ENCODE data around the gene GJA9. TPM values are rescaled to one million over a fixed set of nuclear protein-coding genes. Genes with fewer than 3 reads are reported as not detected.

Gene GJA9
- total and polyA plus RNA-seq, 2 of the 8 experiments (the other 6 are each of a cell fraction or from before 2014, with no cell fraction given), result not detected

DNA sequence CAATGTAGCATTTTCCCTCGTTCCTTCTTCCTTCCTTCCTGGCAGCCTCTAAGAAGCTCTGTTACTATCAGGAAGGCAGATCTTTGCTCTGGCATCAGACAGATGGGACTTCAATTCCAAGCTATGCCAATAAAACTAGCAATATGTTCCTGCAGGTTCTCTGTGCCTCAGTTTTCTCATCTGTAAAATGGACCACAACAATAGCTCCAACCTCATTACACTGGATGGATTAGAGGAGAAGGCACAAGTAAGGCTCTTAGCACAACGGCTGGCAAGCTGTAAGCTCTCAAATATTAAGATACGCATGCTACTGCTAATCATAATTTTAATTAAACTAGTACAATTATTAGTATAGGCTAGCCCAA is 49.0 kb downstream of the GJA9 start:
- Histone ChIP-seq H3K23me2 (ENCODE audit: low read depth, low read length) (no peaks in the 10 kb centered on the region; the same call in 1 of the 2 replicates), H3K4ac (replicated peaks; ENCODE audit: insufficient read length, low read depth, low read length) (no peak overlapping the region), H2BK12ac (ENCODE audit: low read depth, low read length) (no peak overlapping the region), H2AK5ac (ENCODE audit: low read depth, low read length) (no peak overlapping the region), H2BK15ac (ENCODE audit: low read length) (no peak overlapping the region), H4K5ac (ENCODE audit: insufficient read length, low read depth, low read length) (no peak overlapping the region), H2BK5ac (ENCODE audit: low read depth, low read length) (no peak overlapping the region), H3K4me1 (replicated peaks in 1 of 4; ENCODE audit: control insufficient read depth in 3 of 4, insufficient read depth in 4 of 4, low read length in 3 of 4) (peaks cover 0 to 2% (median 0%) of the 10 kb centered on the region in 4 experiments; a peak in 3 of 7 replicates), H3K27me3 (replicated peaks in 1 of 4; ENCODE audit: control insufficient read depth in 3 of 4, extremely low read depth in 1 of 4, insufficient read depth in 3 of 4, low read length in 3 of 4) (no peaks in the 10 kb centered on the region), H3K23ac (ENCODE audit: insufficient read length) (no peak overlapping the region), H2AFZ (ENCODE audit: low read length) (no peak overlapping the region), H3K14ac (ENCODE audit: insufficient read length) (no peak overlapping the region), H2BK20ac (ENCODE audit: low read length) (no peak overlapping the region), H3K9ac (replicated peaks in 1 of 4; ENCODE audit: extremely low read depth in 1 of 4, low read depth in 3 of 4, low read length in 3 of 4) (no peak overlapping the region), H4K8ac (ENCODE audit: extremely low read depth, insufficient read depth, low read length) (no peak overlapping the region), H3K36me3 (ENCODE audit: control insufficient read depth in 2 of 4, insufficient read depth in 4 of 4, low read length in 3 of 4) (no peaks in the 10 kb centered on the region), H3K79me1 (ENCODE audit: low read depth, low read length) (no peaks in the 10 kb centered on the region), H3K56ac (replicated peaks; ENCODE audit: insufficient read length, low read depth, low read length) (no peak overlapping the region), H3K4me3 (ENCODE audit: extremely low read depth in 1 of 4, insufficient read depth in 2 of 4, low read depth in 3 of 4, low read length in 4 of 4) (no peak overlapping the region), H4K91ac (replicated peaks; ENCODE audit: insufficient read length, low read length) (no peak overlapping the region), H3K4me2 (ENCODE audit: insufficient read depth in 1 of 2, low read depth in 2 of 2, low read length in 2 of 2) (no peak overlapping the region), H3K27ac (ENCODE audit: low read depth, low read length) (no peak overlapping the region), H4K20me1 (replicated peaks in 1 of 2; ENCODE audit: control insufficient read depth in 1 of 2, insufficient read depth in 2 of 2, low read length in 2 of 2) (no peaks in the 10 kb centered on the region), H3K18ac (ENCODE audit: extremely low read depth, low read length) (no peak overlapping the region), H3K79me2 (ENCODE audit: control insufficient read depth in 1 of 2, insufficient read depth in 2 of 2, low read length in 2 of 2) (no peaks in the 10 kb centered on the region), H2BK120ac (replicated peaks; ENCODE audit: low read depth, low read length) (no peak overlapping the region), H3K9me3 (ENCODE audit: insufficient read depth in 2 of 2, low read depth in 1 of 2, low read length in 1 of 2) (no peaks in the 10 kb centered on the region)
- DNase-seq (ENCODE audit: low read depth in 1 of 2, low spot score in 2 of 2) (no peak), FAIRE-seq (no peak)
- WGBS, 2 experiments (ENCODE audit: extremely low coverage in 1 of 2, insufficient coverage in 1 of 2, insufficient read length in 1 of 2, insufficient replicate concordance in 2 of 2, low coverage in 1 of 2, low lambda C conversion rate in 2 of 2, missing lambda C conversion rate in 1 of 2), result 87% methylated on average over 3 of the region's 3 CpGs; no CpG with 5 or more reads in 1 of the 2 experiments
- TF ChIP-seq TEAD4 (IDR thresholded peaks at IDR 0.05; ENCODE audit: low read depth, low read length), result no peak
- TF ChIP-seq SIRT6 (IDR thresholded peaks at IDR 0.05; ENCODE audit: low read length), result no peak
- TF ChIP-seq TAF1 (IDR thresholded peaks at IDR 0.05; ENCODE audit: low read depth, low read length), result no peak
- TF ChIP-seq PHF8 (conservative IDR thresholded peaks at IDR 0.05; ENCODE audit: low read depth, low read length), result no peak
- no peak for TF ChIP-seq JUN (IDR thresholded peaks at IDR 0.05; ENCODE audit: low read depth, low read length)
- TF ChIP-seq TAF7 (optimal IDR thresholded peaks at IDR 0.05; ENCODE audit: borderline replicate concordance, low read depth, low read length), result no peak
- no peak for TF ChIP-seq SUZ12 (IDR thresholded peaks at IDR 0.05; ENCODE audit: low read length)
- ChIA-PET POLR2A (ENCODE audit: partially characterized antibody) (no interaction called here), CTCF (ENCODE audit: partially characterized antibody) (interaction anchor here (0.6 to 7.9 kb wide), 8 partner anchors 9 to 323 kb away, joined by 3 to 71 read pairs (median 3); no protein-coding TSS in a partner anchor)
